GM15510 (cell line): ENCODE results near the gene SUN3.

Experiments used
- POLR2A ChIP-seq: IDR thresholded peaks from 3 replicates; pipeline ENCODE4 v1.6.1; 2011; ENCODE audit warnings: borderline replicate concordance; ENCODE audit not compliant: insufficient read length; ENCODE audit errors: extremely low read depth

SUN3 gene

DNA sequence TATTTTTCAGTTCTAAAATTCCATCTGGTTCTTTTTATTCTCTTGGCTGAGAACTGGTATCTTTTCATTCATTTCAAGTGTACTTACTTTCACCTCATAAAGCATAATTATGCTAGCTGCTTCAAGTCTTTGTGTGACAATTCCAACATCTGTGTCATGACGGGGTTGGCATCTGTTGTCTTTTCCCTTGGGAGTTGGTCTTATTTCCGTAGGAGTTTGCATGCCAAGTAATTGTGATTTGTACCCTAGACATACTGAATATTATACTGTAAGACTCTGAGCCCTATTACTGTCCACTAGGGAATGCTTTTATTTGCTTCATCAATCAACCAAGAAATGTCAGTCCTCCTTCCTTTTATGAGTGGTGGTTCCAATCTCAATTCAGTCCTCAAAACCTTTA lies 24.9 kb downstream of the SUN3 start:
- TF ChIP-seq POLR2A, result no peak

DNA sequence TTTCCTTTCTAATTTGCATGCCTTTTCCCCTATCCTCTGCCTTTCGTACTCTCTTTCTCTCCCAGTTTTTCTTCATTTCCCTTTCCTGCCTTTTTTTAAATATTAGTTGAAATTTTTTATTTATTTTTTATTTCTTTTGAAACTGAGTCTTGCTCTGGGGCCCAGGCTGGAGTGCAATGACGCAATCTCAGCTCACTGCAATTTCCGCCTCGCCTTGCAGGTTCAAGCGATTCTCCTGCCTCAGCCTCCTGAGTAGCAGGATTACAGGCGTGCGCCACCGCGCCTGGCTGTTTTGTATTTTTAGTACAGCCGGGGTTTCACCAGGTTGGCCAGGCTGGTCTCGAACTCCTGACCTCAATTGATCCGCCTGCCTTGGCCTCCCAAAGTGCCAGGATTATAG lies 29.5 kb downstream of the SUN3 start:
- no peak for TF ChIP-seq POLR2A

DNA sequence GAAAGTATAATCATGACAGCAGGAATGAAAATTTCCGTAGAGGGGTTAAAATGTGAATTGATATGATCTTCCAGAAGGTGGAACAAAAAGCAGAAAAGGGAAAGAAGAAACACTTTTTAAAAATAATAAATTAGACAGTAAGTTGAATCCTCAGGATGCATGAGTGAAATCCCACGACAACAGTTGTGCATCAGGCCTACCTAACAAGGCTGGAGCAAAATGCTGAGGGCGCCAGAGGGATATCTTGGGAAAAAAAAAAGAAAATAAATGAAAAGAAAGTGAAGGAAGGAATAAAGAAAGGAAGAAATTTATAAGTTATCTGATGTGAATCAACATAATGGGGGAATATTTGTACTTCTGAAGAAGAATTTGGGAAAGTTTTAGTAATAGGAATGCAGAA lies 36.5 kb downstream of the SUN3 start:
- no peak for TF ChIP-seq POLR2A

DNA sequence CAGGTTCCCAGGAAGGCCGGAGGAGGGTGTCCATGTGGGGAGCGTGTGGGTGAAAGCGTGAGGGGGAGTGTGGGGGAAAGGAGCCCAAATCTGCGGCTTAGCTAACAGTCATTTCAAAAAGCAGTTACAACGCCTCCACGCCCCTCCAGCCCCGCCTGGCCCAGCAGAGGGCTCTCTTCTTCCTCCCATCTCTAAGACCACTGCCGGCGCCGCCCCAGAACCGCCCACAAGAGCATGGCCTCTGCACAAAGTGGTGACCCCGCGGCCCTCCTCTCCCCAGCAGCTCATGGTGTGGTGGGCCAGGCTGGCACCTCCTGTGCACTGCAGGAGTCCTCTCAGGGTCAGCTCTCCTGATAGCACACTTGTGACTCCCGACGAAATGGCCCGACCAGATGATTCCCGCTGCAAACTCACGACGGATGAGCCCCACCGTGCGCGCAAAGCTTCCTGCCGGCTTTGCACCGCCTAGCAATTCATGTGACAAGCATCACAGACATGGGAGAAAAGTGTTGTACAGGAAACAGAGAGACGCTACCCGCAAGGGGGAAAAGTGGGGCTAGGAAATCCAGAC lies 37.1 kb downstream of the SUN3 start:
- TF ChIP-seq POLR2A, result peak; percentile 65

DNA sequence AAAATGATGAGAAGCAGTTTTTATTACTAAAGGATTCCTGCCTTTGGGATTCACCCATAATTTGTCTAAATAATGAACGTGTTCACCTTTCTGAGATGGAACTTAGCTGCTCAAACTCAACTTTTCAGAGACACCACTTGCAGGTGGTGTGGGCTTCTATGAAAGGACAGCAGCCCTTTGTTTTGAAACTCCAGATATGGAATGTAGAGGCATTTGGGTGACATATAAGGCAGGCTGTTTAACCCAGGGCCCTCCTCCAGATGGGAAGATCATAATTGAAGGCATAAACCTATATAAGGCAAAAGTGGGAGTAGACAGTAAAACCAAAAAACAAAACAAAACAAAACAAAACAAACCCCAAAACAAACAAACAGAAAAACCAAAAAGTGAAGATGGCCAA lies 37.6 kb downstream of the SUN3 start:
- TF ChIP-seq POLR2A, result no peak

DNA sequence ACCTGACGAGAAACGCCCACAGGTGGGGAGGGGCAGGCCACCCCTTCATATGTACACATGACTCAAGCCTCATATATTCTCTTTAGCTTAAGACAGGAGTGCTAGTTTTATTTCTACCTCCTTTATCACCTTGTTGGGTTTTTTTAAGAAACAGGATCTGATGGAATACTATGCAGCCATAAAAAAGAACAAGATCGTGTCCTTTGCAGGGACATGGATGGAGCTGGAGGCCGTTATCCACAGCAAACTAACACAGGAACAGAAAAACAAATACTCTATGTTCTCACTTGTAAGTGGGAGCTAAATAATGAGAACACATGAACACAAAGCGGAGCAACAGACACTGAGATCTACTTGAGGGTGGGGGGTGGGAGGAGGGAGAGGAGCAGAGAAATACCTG lies 38.3 kb downstream of the SUN3 start:
- TF ChIP-seq POLR2A, result no peak

DNA sequence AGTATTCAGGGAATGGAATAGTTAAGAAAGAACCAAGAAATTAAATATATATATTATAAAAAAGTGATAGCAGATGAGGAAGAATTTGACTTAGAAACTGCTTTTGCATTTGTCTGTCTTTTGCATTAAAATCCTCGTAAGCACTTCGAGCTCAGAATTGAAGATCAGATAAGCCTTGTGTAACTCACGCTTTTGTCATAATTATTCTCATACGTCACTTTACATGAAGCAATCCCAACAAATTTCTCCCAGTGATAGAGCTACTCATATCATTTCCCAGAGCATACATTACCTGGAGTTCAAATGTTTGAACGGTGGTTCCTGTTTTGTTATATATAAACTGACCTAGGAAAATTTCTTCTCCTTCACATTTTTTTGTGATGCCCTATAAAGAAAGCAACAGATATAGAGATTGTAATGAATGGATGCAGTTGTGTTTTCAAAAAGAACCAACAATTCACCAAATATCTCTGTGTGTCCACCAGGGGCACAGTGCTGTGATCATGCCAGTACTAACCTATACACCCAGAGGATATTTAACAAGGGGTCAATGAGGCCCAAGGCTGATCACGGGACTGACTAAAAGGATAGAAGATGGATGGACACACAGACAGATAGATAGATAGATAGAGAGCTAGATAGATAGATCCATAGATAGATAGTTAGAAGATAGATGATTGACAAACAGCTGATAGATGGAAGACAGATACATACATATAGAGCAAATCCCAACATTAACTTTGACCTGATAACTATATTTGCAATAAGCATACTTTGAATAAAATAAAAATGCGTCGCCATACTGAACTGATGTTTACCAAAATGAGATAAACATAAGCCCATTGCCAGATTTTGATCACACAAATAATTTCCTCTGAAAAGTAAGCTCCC lies 40.2 kb downstream of the SUN3 start:
- no peak for TF ChIP-seq POLR2A

DNA sequence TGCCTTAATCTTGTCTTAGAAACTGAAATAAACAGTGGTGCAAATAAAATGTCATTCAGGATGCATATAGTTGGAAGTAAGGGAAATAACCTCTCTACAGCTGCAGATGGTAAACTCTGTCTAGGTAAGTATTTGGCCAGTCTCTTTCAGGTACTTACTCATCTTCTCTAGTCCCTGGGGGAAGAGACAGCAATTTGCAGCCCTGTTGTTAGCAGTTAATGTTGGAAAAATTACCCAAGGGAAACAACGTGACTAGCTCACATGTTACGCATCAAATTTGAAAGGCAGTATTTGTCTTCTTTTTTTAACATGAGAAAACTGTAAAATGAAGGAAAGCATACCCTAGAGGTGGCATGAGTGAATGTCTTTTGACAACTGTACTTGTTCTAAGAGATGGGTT lies 46.3 kb downstream of the SUN3 start:
- TF ChIP-seq POLR2A, result no peak

DNA sequence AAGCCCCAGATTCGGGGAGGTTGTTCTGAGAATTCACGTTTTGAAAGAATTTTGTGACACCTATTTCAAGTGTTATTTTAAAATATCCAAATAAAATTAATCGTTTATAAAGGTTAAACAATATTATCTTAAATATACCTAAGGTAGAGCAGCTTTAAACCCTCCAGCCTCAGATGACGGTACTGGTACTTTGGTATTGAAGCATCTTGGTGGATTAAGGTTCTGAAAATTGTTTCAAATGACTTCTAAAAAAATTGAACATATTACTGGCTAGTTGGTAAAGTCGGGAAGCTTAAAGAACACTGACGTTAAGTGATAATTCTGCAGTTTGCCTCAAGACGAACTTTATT lies 49.1 kb downstream of the SUN3 start:
- no peak for TF ChIP-seq POLR2A

DNA sequence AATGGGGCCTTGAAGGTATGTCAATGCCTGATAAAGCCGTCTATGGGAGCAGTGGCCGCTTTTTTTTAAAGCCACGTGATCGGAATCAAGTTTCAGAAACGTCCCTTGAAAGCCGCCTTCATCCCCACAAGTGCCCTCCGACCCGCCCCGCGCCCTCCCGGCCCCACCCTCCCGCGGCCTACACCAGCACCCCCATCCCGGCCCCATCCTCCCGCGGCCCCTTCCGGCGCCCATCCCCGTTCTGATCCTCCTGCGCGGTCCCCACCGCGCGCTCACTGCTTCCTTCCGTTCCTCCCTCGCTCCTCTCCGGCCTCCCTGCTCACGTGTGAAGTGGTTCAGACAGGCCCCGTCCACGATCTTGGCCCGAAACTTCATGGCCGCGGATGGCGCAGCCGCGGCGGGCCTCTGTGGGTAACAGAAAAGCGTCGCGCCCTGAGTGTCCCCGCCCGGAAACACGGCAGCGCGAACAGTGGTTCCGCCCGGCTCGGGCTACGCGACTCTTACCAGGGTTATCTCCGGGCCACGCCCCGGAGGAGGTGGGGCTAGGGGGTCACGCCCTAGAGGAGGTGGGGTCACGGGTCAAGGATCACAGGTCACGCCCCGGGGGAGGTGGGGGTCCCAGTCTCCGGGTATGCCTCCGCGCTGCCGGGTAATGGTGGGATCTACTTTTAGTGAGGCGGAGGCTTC lies 49.6 kb downstream of the SUN3 start, which contains the start of gene HUS1:
TSS of gene HUS1 (minus strand) at position 471 of the 687 bp plus-strand sequence. CDS start at position 375, 96 bp downstream.
- TF ChIP-seq POLR2A, result peak; percentile 83

DNA sequence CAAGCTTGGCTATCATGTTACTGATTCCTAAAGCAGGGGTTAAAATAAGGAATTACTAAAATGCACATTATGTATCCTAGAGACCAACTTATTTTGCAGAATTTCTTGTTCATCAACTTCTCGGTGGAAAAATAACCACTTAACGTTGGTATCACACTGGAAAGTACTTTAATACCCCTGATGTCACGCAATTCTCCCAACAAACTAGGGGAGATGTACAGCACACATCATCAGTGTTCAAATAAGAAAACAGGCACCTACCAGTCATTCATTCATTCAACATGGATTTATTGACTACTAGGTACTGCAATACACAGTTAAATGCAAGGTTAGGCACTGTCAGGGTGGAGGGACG lies 50.1 kb downstream of the SUN3 start:
- TF ChIP-seq POLR2A, result no peak

DNA sequence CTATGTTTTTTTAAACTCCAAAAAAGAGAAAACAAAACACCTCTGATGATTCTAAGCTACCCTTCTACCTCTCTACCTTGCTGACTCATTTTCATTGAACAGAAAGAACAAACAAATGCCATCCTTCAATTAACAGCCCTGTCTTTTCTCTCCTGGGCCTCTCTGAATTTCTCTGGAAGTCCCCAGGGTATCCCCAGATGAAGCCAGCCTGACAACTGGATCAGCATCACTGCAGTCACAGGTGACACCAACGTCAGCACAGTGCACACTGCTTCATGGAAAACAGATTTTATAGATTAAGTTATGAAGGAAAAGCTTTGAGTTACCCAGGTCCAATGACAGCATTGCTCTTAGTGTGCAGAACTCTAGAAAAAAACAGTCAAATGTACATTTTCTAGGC lies 55.2 kb downstream of the SUN3 start:
- no peak for TF ChIP-seq POLR2A

DNA sequence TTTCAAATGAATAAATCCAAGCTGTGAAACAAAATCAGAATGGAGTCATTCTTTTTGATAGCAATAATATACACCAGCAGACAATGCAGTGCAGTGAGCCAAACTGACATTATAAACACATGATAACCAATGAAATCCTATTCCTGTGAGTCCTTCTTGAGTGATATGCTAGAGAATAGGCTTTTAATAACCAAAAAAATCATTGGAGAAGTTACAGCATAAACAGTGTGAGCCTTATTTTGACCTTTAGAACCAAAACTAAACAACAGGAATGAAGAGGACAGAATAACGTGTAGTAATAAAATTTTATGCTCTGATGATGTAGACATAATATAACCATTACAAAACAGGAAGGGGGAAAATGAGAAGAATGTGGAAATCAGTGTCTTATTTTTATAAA lies 58.1 kb downstream of the SUN3 start:
- no peak for TF ChIP-seq POLR2A

DNA sequence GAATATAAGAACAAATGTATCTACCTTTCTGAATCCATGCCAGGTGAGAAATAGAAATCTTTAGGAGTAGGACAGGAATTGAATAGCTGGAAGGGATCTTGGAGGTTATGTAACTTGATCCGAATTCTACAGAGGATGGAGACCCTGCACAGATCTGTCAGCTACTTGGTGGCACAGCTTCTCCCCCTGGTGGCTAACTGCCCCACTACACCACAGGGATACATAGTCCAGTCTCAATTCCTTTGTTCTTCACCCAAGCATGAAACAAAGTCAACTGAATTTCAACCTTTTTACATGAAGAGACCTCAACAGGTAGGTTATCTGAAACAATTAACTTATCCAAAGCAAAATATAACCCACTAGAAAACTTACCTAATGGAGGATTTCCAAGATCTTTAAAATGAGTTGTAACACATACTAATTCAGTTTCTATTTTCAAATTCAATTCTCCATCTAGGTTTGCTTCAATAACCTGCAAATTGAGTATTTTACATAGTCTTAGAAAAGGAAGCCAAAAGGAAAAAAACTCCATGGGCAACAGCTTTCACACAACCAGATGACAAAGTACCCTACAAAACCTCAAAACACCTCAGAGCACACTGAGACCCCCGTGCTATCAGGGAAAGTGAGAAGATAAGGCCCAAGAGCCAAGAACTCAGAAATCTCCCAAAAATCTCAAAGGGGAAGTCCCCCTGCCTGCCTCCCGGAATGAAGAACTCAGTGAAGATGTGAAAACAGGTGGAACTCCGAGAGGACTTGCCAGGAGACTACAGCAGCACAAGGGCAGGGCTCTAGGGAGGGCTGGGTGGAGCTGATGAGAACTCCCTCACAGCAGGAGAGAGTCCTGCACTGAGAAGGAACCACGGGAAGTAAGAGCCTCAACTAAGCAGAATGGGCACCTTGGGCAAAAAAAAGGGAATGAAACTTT lies 59.8 kb downstream of the SUN3 start:
- TF ChIP-seq POLR2A, result no peak

DNA sequence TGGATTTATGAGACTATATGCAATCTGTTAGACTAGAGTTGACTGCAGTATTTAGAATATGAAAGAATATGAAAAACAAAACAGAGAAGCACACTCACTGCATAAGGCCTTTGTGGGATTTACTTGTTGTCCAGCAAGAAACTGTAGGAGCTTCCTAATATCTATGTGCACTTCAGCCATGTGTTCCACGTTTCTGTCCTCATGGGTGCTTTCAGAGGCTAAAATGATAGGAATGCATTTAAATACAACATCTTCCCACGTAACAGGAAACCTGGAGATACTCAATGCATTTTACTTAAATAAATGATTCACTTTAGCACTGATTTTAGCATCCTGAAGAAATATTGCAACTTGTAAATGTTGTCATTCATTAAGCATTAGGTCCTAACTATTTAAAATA lies 61.2 kb downstream of the SUN3 start:
- no peak for TF ChIP-seq POLR2A
